Gastrocnemius medialis (tissue), 4 donors: ENCODE measurements around the gene NEDD4L.

Experiments used
- CTCF ChIP-seq, 5 experiments: fragments of 450-650 bp in 3 of 5; fragments of 200-600 bp in 2 of 5; sonication (generic) in 2 of 5; IDR thresholded peaks in 4 of 5; conservative IDR thresholded peaks in 1 of 5; 1 replicate in 4 of 5; 2 replicates in 1 of 5; pipeline ENCODE4 v1.5.1; 2016 to 2019; ENCODE audit warnings: antibody characterized with exemption in 5 of 5, mild to moderate bottlenecking in 3 of 5, moderate library complexity in 3 of 5
- POLR2A ChIP-seq, 2 donors: fragments of 450-650 bp; IDR thresholded peaks; one replicate each; pipeline ENCODE4 v1.6.1; 2017; ENCODE audit warnings: antibody characterized with exemption in 2 of 2, mild to moderate bottlenecking in 2 of 2, moderate library complexity in 2 of 2

GRCh38 chr18:58139459-58140386, 95.7 kb downstream of the NEDD4L start:
- TF ChIP-seq CTCF (IDR thresholded peaks at IDR 0.05 in 4 of 5, conservative IDR thresholded peaks at IDR 0.05 in 1 of 5), result no peak
- no peak for TF ChIP-seq POLR2A (IDR thresholded peaks at IDR 0.05)
